ENCODE results near the gene C12orf57. TPM values are rescaled to one million over a fixed set of nuclear protein-coding genes. Genes with fewer than 3 reads are reported as not detected.

Gene C12orf57
- total and polyA plus RNA-seq, 2 of the 13 experiments (the other 11 are each of a cell fraction or from before 2014, with no cell fraction given) = 84.0 to 287 TPM

DNA sequence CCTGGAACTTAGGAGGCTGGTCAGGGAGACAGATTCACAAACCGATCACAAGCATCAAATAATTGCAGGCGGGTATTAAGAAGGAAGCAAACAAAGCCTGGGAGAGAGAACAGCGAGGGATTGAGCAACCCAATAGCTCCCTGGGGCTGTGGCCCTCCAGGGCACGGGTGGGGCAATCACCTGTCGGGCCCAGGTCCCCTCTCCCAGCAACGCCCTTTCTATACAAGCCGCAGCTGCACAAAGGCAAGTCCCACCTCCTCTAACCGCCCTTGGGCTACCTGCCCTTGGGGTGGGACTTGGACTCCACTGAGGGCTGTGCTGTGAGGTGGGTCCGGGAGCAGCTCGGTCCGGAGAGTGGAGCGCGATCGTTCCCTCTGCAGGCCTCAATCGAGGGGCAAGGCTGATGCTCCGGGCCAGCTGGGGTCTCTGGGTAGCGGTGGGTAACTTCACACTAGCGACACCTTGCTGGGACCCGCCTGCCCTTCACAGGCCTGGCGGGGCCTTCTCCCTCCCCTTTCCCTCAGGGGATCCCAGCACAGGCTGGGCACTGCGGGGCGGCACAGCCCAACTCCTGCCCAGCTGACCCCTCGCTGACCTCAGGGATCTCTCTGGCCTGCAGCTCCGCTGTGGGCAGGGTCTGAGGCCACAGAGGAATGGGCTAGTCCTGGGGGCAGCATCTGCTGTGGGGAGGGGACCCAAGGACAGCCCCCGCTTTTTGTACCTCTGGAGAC lies 18.6 kb downstream of the C12orf57 start (continued):
- TF ChIP-seq, protein P1, sequence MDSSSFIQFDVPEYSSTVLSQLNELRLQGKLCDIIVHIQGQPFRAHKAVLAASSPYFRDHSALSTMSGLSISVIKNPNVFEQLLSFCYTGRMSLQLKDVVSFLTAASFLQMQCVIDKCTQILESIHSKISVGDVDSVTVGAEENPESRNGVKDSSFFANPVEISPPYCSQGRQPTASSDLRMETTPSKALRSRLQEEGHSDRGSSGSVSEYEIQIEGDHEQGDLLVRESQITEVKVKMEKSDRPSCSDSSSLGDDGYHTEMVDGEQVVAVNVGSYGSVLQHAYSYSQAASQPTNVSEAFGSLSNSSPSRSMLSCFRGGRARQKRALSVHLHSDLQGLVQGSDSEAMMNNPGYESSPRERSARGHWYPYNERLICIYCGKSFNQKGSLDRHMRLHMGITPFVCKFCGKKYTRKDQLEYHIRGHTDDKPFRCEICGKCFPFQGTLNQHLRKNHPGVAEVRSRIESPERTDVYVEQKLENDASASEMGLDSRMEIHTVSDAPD (CRISPR knock-in tag; IDR thresholded peaks at IDR 0.05) = no peak
- TF ChIP-seq, protein P2, sequence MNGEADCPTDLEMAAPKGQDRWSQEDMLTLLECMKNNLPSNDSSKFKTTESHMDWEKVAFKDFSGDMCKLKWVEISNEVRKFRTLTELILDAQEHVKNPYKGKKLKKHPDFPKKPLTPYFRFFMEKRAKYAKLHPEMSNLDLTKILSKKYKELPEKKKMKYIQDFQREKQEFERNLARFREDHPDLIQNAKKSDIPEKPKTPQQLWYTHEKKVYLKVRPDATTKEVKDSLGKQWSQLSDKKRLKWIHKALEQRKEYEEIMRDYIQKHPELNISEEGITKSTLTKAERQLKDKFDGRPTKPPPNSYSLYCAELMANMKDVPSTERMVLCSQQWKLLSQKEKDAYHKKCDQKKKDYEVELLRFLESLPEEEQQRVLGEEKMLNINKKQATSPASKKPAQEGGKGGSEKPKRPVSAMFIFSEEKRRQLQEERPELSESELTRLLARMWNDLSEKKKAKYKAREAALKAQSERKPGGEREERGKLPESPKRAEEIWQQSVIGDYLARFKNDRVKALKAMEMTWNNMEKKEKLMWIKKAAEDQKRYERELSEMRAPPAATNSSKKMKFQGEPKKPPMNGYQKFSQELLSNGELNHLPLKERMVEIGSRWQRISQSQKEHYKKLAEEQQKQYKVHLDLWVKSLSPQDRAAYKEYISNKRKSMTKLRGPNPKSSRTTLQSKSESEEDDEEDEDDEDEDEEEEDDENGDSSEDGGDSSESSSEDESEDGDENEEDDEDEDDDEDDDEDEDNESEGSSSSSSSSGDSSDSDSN (CRISPR knock-in tag; IDR thresholded peaks at IDR 0.05) = no peak
- TF ChIP-seq BATF2 (CRISPR knock-in tag; IDR thresholded peaks at IDR 0.05) (no peak), ZNF138 (CRISPR knock-in tag; IDR thresholded peaks at IDR 0.05; ENCODE audit: low read depth) (no peak), GLMP (CRISPR knock-in tag; IDR thresholded peaks at IDR 0.05; ENCODE audit: borderline replicate concordance) (no peak), ZNF891 (CRISPR knock-in tag; IDR thresholded peaks at IDR 0.05) (peak; percentile 30; the same call in 1 of the 2 replicates), KDM5A (IDR thresholded peaks at IDR 0.05; ENCODE audit: borderline replicate concordance, low read length) (no peak), ZIK1 (CRISPR knock-in tag; IDR thresholded peaks at IDR 0.05; ENCODE audit: borderline replicate concordance, low read depth) (no peak), ZKSCAN8 (CRISPR knock-in tag; IDR thresholded peaks at IDR 0.05; ENCODE audit: borderline replicate concordance) (no peak; the same call in 1 of the 2 replicates), KDM2A (CRISPR knock-in tag; IDR thresholded peaks at IDR 0.05; ENCODE audit: borderline replicate concordance, low read depth) (no peak), SIX1 (CRISPR knock-in tag; IDR thresholded peaks at IDR 0.05; ENCODE audit: borderline replicate concordance) (no peak), ZNF749 (CRISPR knock-in tag; IDR thresholded peaks at IDR 0.05; ENCODE audit: borderline replicate concordance) (no peak), SPEN (CRISPR knock-in tag; IDR thresholded peaks at IDR 0.05; ENCODE audit: low read depth) (no peak), BRD4 (CRISPR knock-in tag; IDR thresholded peaks at IDR 0.05) (peak; percentile 69; the same call in 1 of the 2 replicates), ZNF569 (CRISPR knock-in tag; IDR thresholded peaks at IDR 0.05; ENCODE audit: borderline replicate concordance) (no peak), ZNF460 (CRISPR knock-in tag; IDR thresholded peaks at IDR 0.05; ENCODE audit: borderline replicate concordance) (no peak), ADNP (CRISPR knock-in tag; IDR thresholded peaks at IDR 0.05) (no peak), ZNF614 (CRISPR knock-in tag; IDR thresholded peaks at IDR 0.05; ENCODE audit: borderline replicate concordance) (no peak), ETS1 (CRISPR knock-in tag; IDR thresholded peaks at IDR 0.05) (no peak), BHLHE40 (IDR thresholded peaks at IDR 0.05; ENCODE audit: low read length) (no peak), ZNF75D (CRISPR knock-in tag; IDR thresholded peaks at IDR 0.05; ENCODE audit: borderline replicate concordance) (no peak), MYC (CRISPR knock-in tag; IDR thresholded peaks at IDR 0.05; ENCODE audit: borderline replicate concordance) (no peak), RBAK (CRISPR knock-in tag; IDR thresholded peaks at IDR 0.05) (no peak)
